ENCODE measurements around the gene FUT7.

FUT7 gene

GRCh38 chr9:137026384-137026783, 5.5 kb downstream of the FUT7 start:
- H3K4me1 ChIP-seq (ENCODE audit: insufficient read depth, low read length): no peaks in the 10 kb centered on the region; the same call in 1 of the 2 replicates
- no peaks in the 10 kb centered on the region for H3K9me3 ChIP-seq (ENCODE audit: control insufficient read depth, insufficient read depth, low read length)
- no peaks in the 10 kb centered on the region for H3K36me3 ChIP-seq (ENCODE audit: insufficient read depth, low read length)
- no peak overlapping the region for H3K9ac ChIP-seq (ENCODE audit: low read depth, low read length)

- Histone ChIP-seq H3K36me3 (ENCODE audit: insufficient read depth, low read length) (no peaks in the 10 kb centered on the region), H3K9ac (ENCODE audit: low read depth, low read length) (no peak overlapping the region), H3K4me1 (ENCODE audit: insufficient read depth, low read length) (no peaks in the 10 kb centered on the region; the same call in 1 of the 2 replicates), H3K9me3 (ENCODE audit: control insufficient read depth, insufficient read depth, low read length) (no peaks in the 10 kb centered on the region)
Observed at GRCh38 chr9:137025517-137025966, 6.3 kb downstream of the FUT7 start.

DNA sequence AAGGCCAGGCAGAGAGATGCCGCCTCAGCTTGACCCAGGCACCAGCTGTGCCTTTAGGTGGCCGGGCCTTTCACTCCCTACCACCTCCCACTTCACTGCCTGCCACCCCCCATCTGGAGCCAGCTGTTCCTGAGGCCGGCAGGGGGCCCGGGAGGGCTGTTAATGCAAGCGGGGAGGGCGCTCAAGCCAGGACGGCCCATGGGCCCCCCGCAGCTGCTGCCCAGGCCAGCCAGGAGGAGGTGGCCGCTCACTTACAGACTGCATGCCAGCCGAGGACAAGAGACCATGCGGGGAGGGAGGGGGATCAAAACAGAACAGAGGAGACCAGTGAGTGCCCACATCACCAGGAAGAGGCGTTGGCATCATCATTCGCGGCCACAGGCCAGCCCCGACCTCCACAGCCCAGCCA, 8.3 kb downstream of the FUT7 start:
- H3K36me3 ChIP-seq (ENCODE audit: insufficient read depth, low read length): no peaks in the 10 kb centered on the region
- no peaks in the 10 kb centered on the region for H3K4me1 ChIP-seq (ENCODE audit: insufficient read depth, low read length)
- H3K9ac ChIP-seq (ENCODE audit: low read depth, low read length): no peak overlapping the region
- no peaks in the 10 kb centered on the region for H3K9me3 ChIP-seq (ENCODE audit: control insufficient read depth, insufficient read depth, low read length)

GRCh38 chr9:137023157-137023556, 8.7 kb downstream of the FUT7 start:
- H3K9ac ChIP-seq (ENCODE audit: low read depth, low read length): no peak overlapping the region
- H3K4me1 ChIP-seq (ENCODE audit: insufficient read depth, low read length): no peaks in the 10 kb centered on the region
- no peaks in the 10 kb centered on the region for H3K36me3 ChIP-seq (ENCODE audit: insufficient read depth, low read length)
- no peaks in the 10 kb centered on the region for H3K9me3 ChIP-seq (ENCODE audit: control insufficient read depth, insufficient read depth, low read length)

GRCh38 chr9:137022662-137023008, 9.3 kb downstream of the FUT7 start:
- H3K4me1 ChIP-seq (ENCODE audit: insufficient read depth, low read length): no peaks in the 10 kb centered on the region
- H3K9me3 ChIP-seq (ENCODE audit: control insufficient read depth, insufficient read depth, low read length): no peaks in the 10 kb centered on the region
- no peak overlapping the region for H3K9ac ChIP-seq (ENCODE audit: low read depth, low read length)
- no peaks in the 10 kb centered on the region for H3K36me3 ChIP-seq (ENCODE audit: insufficient read depth, low read length)

GRCh38 chr9:137021979-137022661, 9.8 kb downstream of the FUT7 start:
- H3K9ac ChIP-seq (ENCODE audit: low read depth, low read length): no peak overlapping the region
- H3K4me1 ChIP-seq (ENCODE audit: insufficient read depth, low read length): no peaks in the 10 kb centered on the region
- H3K9me3 ChIP-seq (ENCODE audit: control insufficient read depth, insufficient read depth, low read length): no peaks in the 10 kb centered on the region
- no peaks in the 10 kb centered on the region for H3K36me3 ChIP-seq (ENCODE audit: insufficient read depth, low read length)

DNA sequence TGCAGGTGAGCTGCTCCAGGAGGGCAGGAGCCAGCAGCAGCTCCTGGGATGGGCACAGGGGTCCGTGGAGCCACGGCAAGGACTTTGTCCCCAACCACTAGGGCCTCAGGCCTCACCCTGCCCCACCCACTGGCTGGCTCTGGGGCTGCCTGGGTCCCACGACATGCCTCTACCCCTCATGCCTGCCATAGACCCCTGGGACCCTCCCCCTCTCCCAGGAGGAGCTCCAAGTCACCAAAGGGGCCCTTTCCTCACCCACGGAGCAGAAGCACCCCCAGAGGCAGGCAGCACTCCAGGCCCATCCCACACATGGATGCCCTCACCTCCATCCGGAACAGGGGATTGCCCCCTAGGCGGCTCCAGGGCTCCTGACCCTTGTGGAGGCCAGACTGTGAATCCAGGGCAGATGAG, 10.3 kb downstream of the FUT7 start:
- H3K4me1 ChIP-seq (ENCODE audit: insufficient read depth, low read length): no peaks in the 10 kb centered on the region
- no peaks in the 10 kb centered on the region for H3K9me3 ChIP-seq (ENCODE audit: control insufficient read depth, insufficient read depth, low read length)

GRCh38 chr9:137020771-137021567, 10.9 kb downstream of the FUT7 start:
- no peaks in the 10 kb centered on the region for H3K36me3 ChIP-seq (ENCODE audit: insufficient read depth, low read length)
- no peak overlapping the region for H3K9ac ChIP-seq (ENCODE audit: low read depth, low read length)
- H3K9me3 ChIP-seq (ENCODE audit: control insufficient read depth, insufficient read depth, low read length): no peaks in the 10 kb centered on the region
- H3K4me1 ChIP-seq (ENCODE audit: insufficient read depth, low read length): no peaks in the 10 kb centered on the region

More for the DNA sequence above, 10.3 kb downstream of the FUT7 start:
- no peaks in the 10 kb centered on the region for H3K36me3 ChIP-seq (ENCODE audit: insufficient read depth, low read length)
- no peak overlapping the region for H3K9ac ChIP-seq (ENCODE audit: low read depth, low read length)

DNA sequence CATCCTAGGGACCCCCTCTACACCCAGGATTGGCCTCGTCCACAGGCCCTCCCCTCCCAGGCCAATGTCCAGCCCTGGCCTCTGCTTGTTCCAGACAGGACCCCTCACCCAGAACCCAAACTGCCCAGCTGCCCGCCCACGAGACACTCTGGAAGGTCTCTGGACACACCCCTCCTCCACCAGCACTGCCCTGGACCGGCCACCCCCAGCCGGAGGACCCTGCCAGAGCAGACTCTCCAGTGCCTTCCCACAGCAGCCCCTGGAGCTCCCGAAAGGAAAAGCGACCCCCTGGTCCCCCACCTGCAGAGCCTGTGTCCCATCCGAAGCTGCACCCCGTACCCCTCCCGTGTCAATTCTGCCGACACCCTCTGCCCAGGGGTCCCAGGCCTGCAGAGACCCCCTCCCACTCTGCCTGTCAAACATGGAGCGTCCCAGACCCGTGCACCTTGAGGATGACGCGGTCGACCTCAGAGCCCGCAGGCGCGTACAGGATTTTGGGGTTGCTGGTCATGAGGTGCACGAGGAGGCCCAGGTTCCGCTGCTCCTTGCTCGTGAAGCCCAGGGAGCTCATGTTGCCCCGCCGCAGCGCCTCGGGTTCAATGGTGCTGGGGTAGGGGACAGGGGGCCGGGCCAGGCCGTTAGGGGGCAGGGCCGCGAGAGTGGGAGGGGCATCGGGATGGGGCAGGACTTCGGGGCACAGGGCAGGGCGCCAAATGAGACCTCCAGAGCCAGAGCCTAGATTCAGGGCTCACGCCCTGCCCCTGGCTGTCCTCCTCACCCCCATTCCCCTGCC, 11.8 kb downstream of the FUT7 start:
- no peaks in the 10 kb centered on the region for H3K4me1 ChIP-seq (ENCODE audit: insufficient read depth, low read length)
- no peak overlapping the region for H3K9ac ChIP-seq (ENCODE audit: low read depth, low read length)
- no peaks in the 10 kb centered on the region for H3K9me3 ChIP-seq (ENCODE audit: control insufficient read depth, insufficient read depth, low read length)
- H3K36me3 ChIP-seq (ENCODE audit: insufficient read depth, low read length): no peaks in the 10 kb centered on the region

DNA sequence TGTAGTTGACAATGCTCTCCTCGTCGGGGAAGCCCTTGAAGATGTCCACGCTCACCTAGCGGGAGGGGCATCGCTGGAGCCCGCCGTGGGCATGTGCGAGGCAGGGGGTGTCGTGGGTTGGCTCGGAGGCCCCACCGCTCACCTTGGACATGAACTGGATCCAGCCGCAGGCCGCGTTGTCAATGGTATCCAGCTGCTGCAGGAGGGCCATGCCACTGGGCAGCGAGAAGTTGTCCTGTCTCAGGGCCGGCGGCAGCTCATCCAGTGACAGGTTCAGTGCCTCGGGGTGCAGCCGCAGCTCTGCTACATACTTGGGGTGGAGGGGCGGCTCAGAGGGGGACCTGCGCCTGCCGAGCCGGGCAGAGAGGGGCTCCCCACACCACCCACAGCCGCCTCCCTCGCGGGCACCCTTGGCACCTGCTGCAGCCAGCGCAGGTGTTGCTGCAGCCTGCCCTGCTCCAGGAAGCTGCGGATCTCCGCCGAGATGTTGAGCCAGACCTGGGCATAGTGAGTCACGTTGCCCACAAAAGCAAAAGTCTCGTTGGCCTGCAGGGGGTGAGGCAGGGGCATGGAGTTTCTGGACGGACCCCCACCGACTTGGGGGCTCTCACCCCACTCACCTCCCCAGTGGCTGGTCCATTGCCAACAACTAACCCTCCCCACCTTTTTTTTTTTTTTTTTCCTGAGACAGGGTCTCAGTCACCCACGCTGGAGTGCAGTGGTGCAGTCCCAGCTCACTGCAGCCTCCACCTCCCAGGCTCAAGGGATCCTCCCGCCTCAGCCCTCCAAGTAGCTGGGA, 12.9 kb downstream of the FUT7 start:
- H3K9me3 ChIP-seq (ENCODE audit: control insufficient read depth, insufficient read depth, low read length): no peaks in the 10 kb centered on the region
- H3K36me3 ChIP-seq (ENCODE audit: insufficient read depth, low read length): no peaks in the 10 kb centered on the region
- H3K9ac ChIP-seq (ENCODE audit: low read depth, low read length): no peak overlapping the region
- H3K4me1 ChIP-seq (ENCODE audit: insufficient read depth, low read length): no peaks in the 10 kb centered on the region

DNA sequence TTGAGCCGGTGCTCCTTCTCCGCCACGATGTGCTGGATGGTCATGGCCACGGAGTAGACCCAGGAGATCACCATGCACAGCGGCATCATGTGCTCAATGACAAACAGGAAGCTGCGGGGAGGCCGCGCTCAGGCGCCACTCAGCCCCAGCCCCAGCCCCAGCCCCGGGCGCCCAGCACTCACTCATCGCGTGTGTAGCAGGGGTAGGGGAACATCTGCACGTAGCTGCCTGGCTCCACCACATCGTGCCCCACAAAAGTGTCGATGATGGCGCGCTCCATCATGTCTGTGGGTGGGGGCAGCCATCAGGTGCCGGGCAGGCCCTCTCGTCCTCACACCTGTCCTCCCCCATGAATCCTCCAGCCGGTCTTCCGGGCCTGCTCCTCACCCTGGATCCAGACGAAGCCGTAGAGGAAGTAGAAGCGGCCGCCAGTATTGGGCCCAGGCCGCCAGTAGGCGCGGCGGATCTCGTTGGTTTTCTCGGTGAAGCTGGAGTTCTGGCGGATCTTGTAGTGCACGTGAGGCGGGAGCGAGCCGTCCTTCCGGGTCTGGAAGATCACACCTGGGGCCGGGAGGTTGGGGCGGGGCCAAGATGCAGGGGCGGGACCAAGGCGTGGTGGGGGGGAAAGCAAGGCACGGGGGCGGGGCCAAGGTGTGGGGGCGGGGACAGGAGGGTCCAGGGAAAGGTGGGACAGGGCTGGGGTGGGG, 13.9 kb downstream of the FUT7 start:
- Histone ChIP-seq H3K4me1 (ENCODE audit: insufficient read depth, low read length) (no peaks in the 10 kb centered on the region), H3K36me3 (ENCODE audit: insufficient read depth, low read length) (no peaks in the 10 kb centered on the region), H3K9me3 (ENCODE audit: control insufficient read depth, insufficient read depth, low read length) (no peaks in the 10 kb centered on the region), H3K9ac (ENCODE audit: low read depth, low read length) (no peak overlapping the region)

- H3K36me3 ChIP-seq (ENCODE audit: insufficient read depth, low read length): no peaks in the 10 kb centered on the region
- H3K9me3 ChIP-seq (ENCODE audit: control insufficient read depth, insufficient read depth, low read length): no peaks in the 10 kb centered on the region
- no peak overlapping the region for H3K9ac ChIP-seq (ENCODE audit: low read depth, low read length)
- H3K4me1 ChIP-seq (ENCODE audit: insufficient read depth, low read length): no peaks in the 10 kb centered on the region
Observed at GRCh38 chr9:137017071-137017470, 14.8 kb downstream of the FUT7 start.

GRCh38 chr9:137016436-137016835, 15.5 kb downstream of the FUT7 start:
- H3K4me1 ChIP-seq (ENCODE audit: insufficient read depth, low read length): no peaks in the 10 kb centered on the region
- no peaks in the 10 kb centered on the region for H3K9me3 ChIP-seq (ENCODE audit: control insufficient read depth, insufficient read depth, low read length)
- no peaks in the 10 kb centered on the region for H3K36me3 ChIP-seq (ENCODE audit: insufficient read depth, low read length)
- no peak overlapping the region for H3K9ac ChIP-seq (ENCODE audit: low read depth, low read length)
